Esophagus squamous epithelium (tissue), 4 donors: ENCODE results near the gene DAB2.

ENCODE experiments used
- POLR2A ChIP-seq, 4 donors: fragments of 450-650 bp; IDR thresholded peaks; one replicate each; pipeline ENCODE4 v1.6.1; 2017; ENCODE audit warnings: antibody characterized with exemption in 4 of 4, mild to moderate bottlenecking in 4 of 4, moderate library complexity in 3 of 4
- TF ChIP-seq, protein P1 (sequence below), 6 experiments: fragments of 450-650 bp in 4 of 6; fragments of 200-600 bp in 2 of 6; sonication (generic) in 2 of 6; IDR thresholded peaks; one replicate each; pipeline ENCODE4 v1.5.1; 2016 to 2019; ENCODE audit warnings: antibody characterized with exemption in 6 of 6, mild to moderate bottlenecking in 4 of 6, moderate library complexity in 4 of 6

DNA sequence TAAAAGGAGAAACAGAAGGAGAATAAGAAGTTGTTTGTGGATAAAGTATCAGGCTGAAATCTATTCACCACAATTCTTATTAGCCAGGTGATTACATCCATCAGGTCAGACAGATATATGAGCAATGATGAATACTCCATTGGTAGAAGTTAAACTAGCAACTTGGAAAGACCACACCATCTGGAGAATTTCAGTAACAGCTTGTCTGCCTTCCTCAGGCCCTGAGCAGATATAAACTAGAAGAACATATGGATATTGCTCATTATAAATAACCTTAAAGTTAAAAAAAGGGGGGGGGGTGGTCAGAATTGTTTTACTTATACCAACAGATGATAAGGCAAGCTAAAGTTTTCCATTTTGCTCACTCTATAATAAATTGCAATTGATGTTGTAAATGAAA, 10.4 kb downstream of the DAB2 start:
- no peak for TF ChIP-seq POLR2A (IDR thresholded peaks at IDR 0.05)
- TF ChIP-seq, protein P1, sequence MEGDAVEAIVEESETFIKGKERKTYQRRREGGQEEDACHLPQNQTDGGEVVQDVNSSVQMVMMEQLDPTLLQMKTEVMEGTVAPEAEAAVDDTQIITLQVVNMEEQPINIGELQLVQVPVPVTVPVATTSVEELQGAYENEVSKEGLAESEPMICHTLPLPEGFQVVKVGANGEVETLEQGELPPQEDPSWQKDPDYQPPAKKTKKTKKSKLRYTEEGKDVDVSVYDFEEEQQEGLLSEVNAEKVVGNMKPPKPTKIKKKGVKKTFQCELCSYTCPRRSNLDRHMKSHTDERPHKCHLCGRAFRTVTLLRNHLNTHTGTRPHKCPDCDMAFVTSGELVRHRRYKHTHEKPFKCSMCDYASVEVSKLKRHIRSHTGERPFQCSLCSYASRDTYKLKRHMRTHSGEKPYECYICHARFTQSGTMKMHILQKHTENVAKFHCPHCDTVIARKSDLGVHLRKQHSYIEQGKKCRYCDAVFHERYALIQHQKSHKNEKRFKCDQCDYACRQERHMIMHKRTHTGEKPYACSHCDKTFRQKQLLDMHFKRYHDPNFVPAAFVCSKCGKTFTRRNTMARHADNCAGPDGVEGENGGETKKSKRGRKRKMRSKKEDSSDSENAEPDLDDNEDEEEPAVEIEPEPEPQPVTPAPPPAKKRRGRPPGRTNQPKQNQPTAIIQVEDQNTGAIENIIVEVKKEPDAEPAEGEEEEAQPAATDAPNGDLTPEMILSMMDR (IDR thresholded peaks at IDR 0.05) = no peak
